DMS 273 treated with DMSO at 0.1 percent for 48 hours (cell line): ENCODE data around the gene STXBP2.

Source experiments
- DNase-seq: peaks from one replicate; lab custom pipeline; 2025; lab: John Stamatoyannopoulos, UW

STXBP2 gene

GRCh38 chr19:7614859-7615741 lies 21.8 kb upstream of the STXBP2 start:
- no peak for DNase-seq

GRCh38 chr19:7617172-7617571 lies 19.7 kb upstream of the STXBP2 start:
- DNase-seq, result no peak

GRCh38 chr19:7617735-7618134 lies 19.2 kb upstream of the STXBP2 start:
- no peak for DNase-seq

GRCh38 chr19:7618348-7618747 lies 18.6 kb upstream of the STXBP2 start:
- no peak for DNase-seq

GRCh38 chr19:7618771-7619510 lies 18.0 kb upstream of the STXBP2 start:
- no peak for DNase-seq

- DNase-seq, result no peak
Measured at GRCh38 chr19:7619671-7620441, 17.1 kb upstream of the STXBP2 start.

- no peak for DNase-seq
Measured at GRCh38 chr19:7620442-7621412, 16.2 kb upstream of the STXBP2 start.

- no peak for DNase-seq
Measured at GRCh38 chr19:7622933-7623685, 13.8 kb upstream of the STXBP2 start.

- no peak for DNase-seq
Measured at GRCh38 chr19:7623725-7624603, 12.9 kb upstream of the STXBP2 start.

GRCh38 chr19:7624810-7625209 lies 12.1 kb upstream of the STXBP2 start:
- no peak for DNase-seq

GRCh38 chr19:7625763-7626372 lies 11.0 kb upstream of the STXBP2 start:
- DNase-seq, result no peak

GRCh38 chr19:7627166-7627565 lies 9.7 kb upstream of the STXBP2 start:
- DNase-seq, result no peak

GRCh38 chr19:7628589-7629311 lies 8.2 kb upstream of the STXBP2 start:
- no peak for DNase-seq

GRCh38 chr19:7629347-7630054 lies 7.4 kb upstream of the STXBP2 start, which contains the start of the genes PET100 and XAB2:
Gene PET100, plus strand, starts transcription at chr19:7629793. Its CDS starts 41 bp downstream, at chr19:7629834.
Gene XAB2, minus strand, starts transcription at chr19:7629545. Its CDS starts 18 bp downstream, at chr19:7629527.
- DNase-seq, result peak; percentile 98

GRCh38 chr19:7631577-7631976 lies 5.3 kb upstream of the STXBP2 start:
- DNase-seq, result no peak

- DNase-seq, result no peak
Measured at GRCh38 chr19:7632340-7633203, 4.3 kb upstream of the STXBP2 start.

GRCh38 chr19:7633698-7634097 lies 3.2 kb upstream of the STXBP2 start, which contains the start of gene PCP2:
Gene PCP2, minus strand, starts transcription at chr19:7633719. Its CDS starts 262 bp downstream, at chr19:7633457.
- DNase-seq, result no peak
